Tibial nerve (tissue), 4 donors: ENCODE results near the gene GRIK4. TPM values are rescaled to one million over a fixed set of nuclear protein-coding genes. Genes with fewer than 3 reads are reported as not detected.

Source experiments
- DNase-seq, 2 donors: peaks; one replicate each; pipeline ENCODE4 v3.0.0-alpha.2; 2019; ENCODE audit warnings: low spot score in 2 of 2
- H3K27ac ChIP-seq, 4 donors: fragments of 200-600 bp; sonication (generic) in 3 of 4; one replicate each; pipeline ENCODE4 v1.5.1; 2017 to 2019; ENCODE audit warnings: mild to moderate bottlenecking in 1 of 4
- H3K27me3 ChIP-seq, 2 donors: fragments of 200-600 bp; sonication (generic) in 1 of 2; one replicate each; pipeline versions ENCODE4 v1.5.1 to v1.6.0; 2017 to 2019
- H3K36me3 ChIP-seq, 3 donors: fragments of 200-600 bp; sonication (generic); one replicate each; pipeline ENCODE4 v1.5.1; 2018 to 2019
- H3K4me1 ChIP-seq, 4 donors: fragments of 200-600 bp; sonication (generic) in 3 of 4; one replicate each; pipeline ENCODE4 v1.5.1; 2017 to 2019
- H3K4me3 ChIP-seq, 4 donors: fragments of 200-600 bp; sonication (generic) in 3 of 4; one replicate each; pipeline ENCODE4 v1.5.1; 2017 to 2019; ENCODE audit warnings: mild to moderate bottlenecking in 1 of 4, moderate library complexity in 1 of 4
- H3K9me3 ChIP-seq, 4 donors: fragments of 200-600 bp; sonication (generic) in 3 of 4; one replicate each; pipeline ENCODE4 v1.5.1; 2017 to 2019
- EP300 ChIP-seq, 2 donors: sonication (generic); formaldehyde crosslinking; IDR thresholded peaks; one replicate each; pipeline ENCODE4 v1.6.1; 2017; ENCODE audit warnings: antibody characterized with exemption in 2 of 2, mild to moderate bottlenecking in 1 of 2
- POLR2A ChIP-seq, 2 donors: fragments of 450-650 bp; IDR thresholded peaks; one replicate each; pipeline ENCODE4 v1.6.1; 2017; ENCODE audit warnings: antibody characterized with exemption in 2 of 2, mild to moderate bottlenecking in 2 of 2, moderate library complexity in 2 of 2
- WGBS, 2 donors: methylation state at CpG; one replicate each; pipeline ENCODE4 v1.1.5; 2018; 5-methylcytosine and 5-hydroxymethylcytosine counted together
- total RNA-seq, 4 donors: library from RNA; depleted of rRNA; stranded (reverse); fragments of >200 nt; gene quantifications; one replicate each; pipeline ENCODE4 v1.1.0, GENCODE V29; 2016
- TF ChIP-seq, protein P1 (sequence below), 5 experiments: fragments of 200-600 bp in 3 of 5; fragments of 450-650 bp in 2 of 5; sonication (generic) in 3 of 5; IDR thresholded peaks; one replicate each; pipeline ENCODE4 v1.5.1; 2016 to 2019; ENCODE audit warnings: antibody characterized with exemption in 5 of 5, mild to moderate bottlenecking in 3 of 5, moderate library complexity in 2 of 5

GRIK4 gene
- total RNA-seq, 4 donors from 2014 or later, result 0.22 to 0.98 TPM; not detected in 2

DNA sequence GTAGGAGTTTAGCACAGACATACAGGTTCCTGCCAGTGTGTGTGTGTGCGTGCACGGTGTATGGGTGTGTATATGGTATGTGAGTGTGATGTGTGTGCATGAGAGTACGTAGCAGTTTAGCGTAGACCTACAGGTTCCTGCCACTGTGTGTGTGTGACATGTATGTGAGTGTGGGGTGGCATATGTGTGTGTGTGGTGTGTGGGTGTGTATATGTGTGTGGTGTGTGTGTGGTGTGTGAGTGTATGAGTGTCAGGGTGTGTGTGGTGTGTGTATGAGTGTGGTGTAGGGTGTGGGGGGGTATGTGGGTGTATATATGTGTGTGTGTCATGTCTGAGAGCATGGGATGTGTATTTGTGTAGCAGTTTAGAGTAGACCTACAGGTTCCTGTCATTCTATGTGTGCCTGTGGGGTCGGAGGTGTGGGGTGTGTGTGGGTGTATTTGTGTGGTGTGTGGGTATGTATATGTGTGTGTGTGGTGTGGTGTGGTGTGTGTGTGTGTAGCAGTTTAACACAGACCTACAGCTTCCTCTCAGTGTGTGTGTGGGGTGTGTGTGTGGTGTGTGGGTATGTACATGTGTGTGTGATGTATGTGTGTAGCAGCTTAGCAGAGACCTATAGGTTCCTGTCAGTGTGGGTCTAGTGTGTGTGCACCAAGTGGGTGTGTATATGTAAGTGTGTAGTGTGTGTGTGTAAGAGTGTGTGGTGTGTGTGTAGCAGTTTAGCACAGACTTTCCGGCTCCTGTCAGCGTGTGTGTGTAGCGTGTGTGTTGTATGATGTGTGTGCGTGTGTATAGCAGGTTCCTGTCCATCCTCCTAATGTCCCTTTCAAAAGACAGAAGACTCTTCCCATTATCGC, 480.5 kb downstream of the GRIK4 start:
- Histone ChIP-seq H3K36me3 (no peaks in the 10 kb centered on the region), H3K9me3 (no peaks in the 10 kb centered on the region), H3K4me3 (no peak overlapping the region), H3K27me3 (peaks cover 0 to under 1% of the 10 kb centered on the region in 2 donors), H3K27ac (no peak overlapping the region), H3K4me1 (no peaks in the 10 kb centered on the region)
- WGBS, 2 donors, result 91 to 94% methylated on average over 10 of the region's 10 CpGs
- no peak for DNase-seq
- TF ChIP-seq, protein P1, sequence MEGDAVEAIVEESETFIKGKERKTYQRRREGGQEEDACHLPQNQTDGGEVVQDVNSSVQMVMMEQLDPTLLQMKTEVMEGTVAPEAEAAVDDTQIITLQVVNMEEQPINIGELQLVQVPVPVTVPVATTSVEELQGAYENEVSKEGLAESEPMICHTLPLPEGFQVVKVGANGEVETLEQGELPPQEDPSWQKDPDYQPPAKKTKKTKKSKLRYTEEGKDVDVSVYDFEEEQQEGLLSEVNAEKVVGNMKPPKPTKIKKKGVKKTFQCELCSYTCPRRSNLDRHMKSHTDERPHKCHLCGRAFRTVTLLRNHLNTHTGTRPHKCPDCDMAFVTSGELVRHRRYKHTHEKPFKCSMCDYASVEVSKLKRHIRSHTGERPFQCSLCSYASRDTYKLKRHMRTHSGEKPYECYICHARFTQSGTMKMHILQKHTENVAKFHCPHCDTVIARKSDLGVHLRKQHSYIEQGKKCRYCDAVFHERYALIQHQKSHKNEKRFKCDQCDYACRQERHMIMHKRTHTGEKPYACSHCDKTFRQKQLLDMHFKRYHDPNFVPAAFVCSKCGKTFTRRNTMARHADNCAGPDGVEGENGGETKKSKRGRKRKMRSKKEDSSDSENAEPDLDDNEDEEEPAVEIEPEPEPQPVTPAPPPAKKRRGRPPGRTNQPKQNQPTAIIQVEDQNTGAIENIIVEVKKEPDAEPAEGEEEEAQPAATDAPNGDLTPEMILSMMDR (IDR thresholded peaks at IDR 0.05), result no peak
- TF ChIP-seq POLR2A (IDR thresholded peaks at IDR 0.05) (no peak), EP300 (IDR thresholded peaks at IDR 0.05) (no peak)

DNA sequence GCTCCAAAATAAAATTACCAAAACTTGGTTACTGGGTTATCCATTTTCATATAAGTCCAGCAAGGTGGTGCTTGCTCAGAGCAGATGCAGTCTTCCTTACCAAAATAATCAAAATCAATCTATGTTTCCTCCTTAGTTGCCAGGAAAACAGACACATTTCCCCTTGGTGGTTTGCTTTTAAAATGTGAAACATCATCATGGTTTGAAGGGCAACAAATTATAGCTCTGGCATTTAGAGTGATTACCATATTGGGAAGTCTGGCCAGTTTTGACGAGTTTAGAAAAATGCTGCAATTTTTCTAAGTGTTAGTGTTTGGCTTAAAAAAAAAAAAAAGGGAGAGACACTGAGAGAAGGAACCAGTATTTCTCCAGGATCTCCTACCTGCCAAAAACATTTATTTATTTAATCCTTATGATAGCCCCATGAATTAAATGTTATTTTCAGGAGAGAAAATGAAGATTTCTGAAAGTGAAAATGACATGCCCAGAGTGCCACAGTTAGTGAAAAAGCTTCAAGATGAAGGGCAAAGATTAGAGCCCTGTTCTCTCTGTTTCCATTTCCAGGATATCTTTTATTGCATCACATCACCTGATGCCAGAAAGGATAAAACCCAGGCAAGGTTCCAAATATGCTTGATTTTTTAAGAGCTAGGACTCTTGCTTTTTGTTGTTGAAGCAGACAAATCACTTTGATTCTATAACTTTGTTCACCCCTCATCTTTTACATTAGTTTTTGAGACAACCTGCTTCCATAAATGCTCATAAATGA, 482.7 kb downstream of the GRIK4 start:
- Histone ChIP-seq H3K4me1 (no peaks in the 10 kb centered on the region), H3K9me3 (no peaks in the 10 kb centered on the region), H3K27me3 (peaks cover 0 to 12% of the 10 kb centered on the region in 2 donors), H3K36me3 (no peaks in the 10 kb centered on the region), H3K4me3 (no peak overlapping the region), H3K27ac (no peak overlapping the region)
- TF ChIP-seq POLR2A (IDR thresholded peaks at IDR 0.05) (no peak), EP300 (IDR thresholded peaks at IDR 0.05) (no peak)
- TF ChIP-seq, protein P1 (IDR thresholded peaks at IDR 0.05), result no peak
- WGBS, 2 donors, result 9 to 21% methylated on average over 1 of the region's 1 CpG
- no peak for DNase-seq

DNA sequence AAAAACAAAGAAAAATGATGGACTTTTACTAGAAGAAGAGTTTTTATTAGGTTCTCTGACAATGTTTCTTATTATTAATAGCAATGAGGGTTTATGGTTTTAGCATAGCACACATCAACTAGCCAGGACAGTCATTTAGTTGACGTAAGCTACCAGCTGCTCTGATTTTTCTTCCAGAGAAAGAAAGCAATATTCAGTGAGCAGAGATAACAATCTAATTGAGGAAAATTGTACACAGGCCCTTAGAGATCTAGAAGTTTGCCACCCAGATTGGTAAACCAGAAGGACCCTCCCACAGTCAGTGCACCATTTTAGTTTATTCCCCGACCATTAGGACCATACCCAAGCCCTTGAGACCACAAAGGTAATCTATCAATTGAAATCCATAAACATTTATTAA, 483.6 kb downstream of the GRIK4 start:
- 87 to 94% methylated on average over 2 of the region's 2 CpGs for WGBS, 2 donors
- TF ChIP-seq EP300 (IDR thresholded peaks at IDR 0.05) (no peak), POLR2A (IDR thresholded peaks at IDR 0.05) (no peak)
- TF ChIP-seq, protein P1 (IDR thresholded peaks at IDR 0.05), result no peak
- Histone ChIP-seq H3K36me3 (no peaks in the 10 kb centered on the region), H3K4me3 (no peak overlapping the region), H3K4me1 (no peaks in the 10 kb centered on the region), H3K27ac (no peak overlapping the region), H3K9me3 (no peaks in the 10 kb centered on the region), H3K27me3 (peaks cover 0 to 12% of the 10 kb centered on the region in 2 donors)
- no peak for DNase-seq

DNA sequence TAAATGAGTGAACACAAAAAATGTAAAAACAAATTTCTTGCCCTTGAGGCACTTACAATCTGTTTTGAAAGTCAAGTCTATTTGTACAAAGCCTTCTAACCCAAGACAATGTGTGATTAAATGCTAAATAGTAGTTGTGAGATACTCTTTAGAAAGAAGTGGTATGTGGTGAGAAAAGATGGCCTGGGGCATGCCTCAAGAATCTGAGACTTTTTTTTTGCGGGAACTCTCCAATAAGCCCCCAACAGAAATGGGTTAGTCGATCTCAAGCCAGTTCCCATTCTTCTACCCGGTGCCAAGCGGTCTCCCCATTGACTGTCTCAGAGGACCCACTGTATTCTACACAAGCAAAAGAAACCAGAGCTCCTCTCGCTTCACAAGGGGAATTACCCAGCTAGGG, 485.4 kb downstream of the GRIK4 start:
- TF ChIP-seq, protein P1 (IDR thresholded peaks at IDR 0.05), result no peak
- TF ChIP-seq POLR2A (IDR thresholded peaks at IDR 0.05), result no peak
- TF ChIP-seq EP300 (IDR thresholded peaks at IDR 0.05), result no peak
- WGBS, 2 donors, result 76 to 87% methylated on average over 5 of the region's 5 CpGs
- H3K4me3 ChIP-seq, result no peak overlapping the region
- H3K4me1 ChIP-seq, result no peaks in the 10 kb centered on the region
- H3K36me3 ChIP-seq, result no peaks in the 10 kb centered on the region
- H3K27ac ChIP-seq, result no peak overlapping the region
- DNase-seq, result no peak
- H3K9me3 ChIP-seq, result no peaks in the 10 kb centered on the region
- H3K27me3 ChIP-seq, result peaks cover 0 to 12% of the 10 kb centered on the region in 2 donors

DNA sequence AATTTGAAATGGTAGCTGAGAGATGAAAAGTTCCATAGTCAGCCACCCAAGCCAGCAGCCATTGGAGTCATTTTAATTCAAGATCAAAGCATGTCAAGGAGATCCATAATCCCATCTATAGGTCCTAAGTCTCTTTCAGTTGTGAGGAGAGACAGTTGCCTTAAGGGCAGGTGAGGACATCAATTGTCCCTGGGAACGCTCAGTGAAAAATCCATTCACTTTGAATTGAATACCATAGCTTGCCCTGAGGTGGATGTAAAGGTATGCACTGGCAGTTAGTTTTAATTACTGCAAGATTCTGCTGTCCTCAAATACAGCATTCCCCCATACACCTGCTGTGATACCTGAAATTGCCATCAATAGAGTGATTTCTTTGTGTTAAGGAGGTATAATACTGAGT, 487.0 kb downstream of the GRIK4 start:
- H3K27ac ChIP-seq, result no peak overlapping the region
- no peaks in the 10 kb centered on the region for H3K9me3 ChIP-seq
- no peak overlapping the region for H3K4me3 ChIP-seq
- H3K36me3 ChIP-seq, result no peaks in the 10 kb centered on the region
- DNase-seq, result no peak
- TF ChIP-seq EP300 (IDR thresholded peaks at IDR 0.05), result no peak
- TF ChIP-seq, protein P1 (IDR thresholded peaks at IDR 0.05), result no peak
- no peak for TF ChIP-seq POLR2A (IDR thresholded peaks at IDR 0.05)
- 93 to 94% methylated on average over 1 of the region's 1 CpG for WGBS, 2 donors
- H3K27me3 ChIP-seq, result peaks cover 0 to 12% of the 10 kb centered on the region in 2 donors
- no peaks in the 10 kb centered on the region for H3K4me1 ChIP-seq
